Measurements from ENCODE around the gene SUCO. TPM values are rescaled to one million over a fixed set of nuclear protein-coding genes. Genes with fewer than 3 reads are reported as not detected.

The SUCO gene
- polyA plus RNA-seq, 1 donor (not counting 4 experiments of a cell fraction or from before 2014, with no cell fraction given), result 13.8 TPM

GRCh38 chr1:172605641-172606040, 72.7 kb downstream of the SUCO start:
- Histone ChIP-seq H3K79me2 (ENCODE audit: control insufficient read depth, insufficient read depth, low read length) (no peaks in the 10 kb centered on the region), H3K4me1 (ENCODE audit: control insufficient read depth, extremely low read depth, insufficient read depth, low read length) (peaks cover 5% of the 10 kb centered on the region), H3K4me3 (ENCODE audit: control insufficient read depth in 2 of 3, extremely low read depth in 1 of 3, insufficient read depth in 2 of 3, low read depth in 1 of 3, low read length in 3 of 3) (no peak overlapping the region), H3K9me1 (ENCODE audit: control insufficient read depth, extremely low read depth, insufficient read depth, low read length) (no peaks in the 10 kb centered on the region), H3K27me3 (ENCODE audit: control insufficient read depth, extremely low read depth, insufficient read depth, low read length) (no peaks in the 10 kb centered on the region), H3K9ac (ENCODE audit: control insufficient read depth, extremely low read depth, insufficient read depth, low read length) (no peak overlapping the region), H3K9me3 (ENCODE audit: control insufficient read depth, low read depth, low read length) (no peaks in the 10 kb centered on the region), H4K20me1 (ENCODE audit: control insufficient read depth, extremely low read depth, insufficient read depth, low read length) (no peaks in the 10 kb centered on the region), H3K27ac (ENCODE audit: control insufficient read depth, insufficient read depth, low read length) (no peak overlapping the region), H3K4me2 (ENCODE audit: control insufficient read depth, extremely low read depth, insufficient read depth, low read depth, low read length) (no peak overlapping the region), H3K36me3 (ENCODE audit: control insufficient read depth in 2 of 2, extremely low read depth in 1 of 2, insufficient read depth in 2 of 2, low read length in 2 of 2) (peaks cover 0 to 6% of the 10 kb centered on the region in 2 experiments), H2AFZ (ENCODE audit: control insufficient read depth, low read length) (no peak overlapping the region)
- TF ChIP-seq CTCF (optimal IDR thresholded peaks at IDR 0.05 in 1 of 3, IDR thresholded peaks at IDR 0.05 in 1 of 3, conservative IDR thresholded peaks at IDR 0.05 in 1 of 3; ENCODE audit: extremely low read depth in 1 of 3, insufficient read depth in 2 of 3, low read length in 3 of 3), result no peak
- TF ChIP-seq EZH2 (IDR thresholded peaks at IDR 0.05; ENCODE audit: low read length), result no peak
- dilution Hi-C loops (cut with MboI; ENCODE audit: extremely low pct_ligation_motif_present, low sequenced_read_pairs), result loop anchor here (25.0 kb wide), 1 partner anchor 107 kb away; no protein-coding TSS in a partner anchor
- no peak for DNase-seq (ENCODE audit: low read depth, low spot score)
- FAIRE-seq, result no peak

- no peak overlapping the region for H3K9ac ChIP-seq (ENCODE audit: control insufficient read depth, extremely low read depth, insufficient read depth, low read length)
- no peaks in the 10 kb centered on the region for H4K20me1 ChIP-seq (ENCODE audit: control insufficient read depth, extremely low read depth, insufficient read depth, low read length)
- peaks cover 5% of the 10 kb centered on the region for H3K4me1 ChIP-seq (ENCODE audit: control insufficient read depth, extremely low read depth, insufficient read depth, low read length)
- TF ChIP-seq CTCF (optimal IDR thresholded peaks at IDR 0.05 in 1 of 3, IDR thresholded peaks at IDR 0.05 in 1 of 3, conservative IDR thresholded peaks at IDR 0.05 in 1 of 3; ENCODE audit: extremely low read depth in 1 of 3, insufficient read depth in 2 of 3, low read length in 3 of 3) (no peak), EZH2 (IDR thresholded peaks at IDR 0.05; ENCODE audit: low read length) (no peak)
- H2AFZ ChIP-seq (ENCODE audit: control insufficient read depth, low read length), result no peak overlapping the region
- no peak overlapping the region for H3K4me2 ChIP-seq (ENCODE audit: control insufficient read depth, extremely low read depth, insufficient read depth, low read depth, low read length)
- no peaks in the 10 kb centered on the region for H3K9me3 ChIP-seq (ENCODE audit: control insufficient read depth, low read depth, low read length)
- H3K27ac ChIP-seq (ENCODE audit: control insufficient read depth, insufficient read depth, low read length), result no peak overlapping the region
- peaks cover 0 to 5% of the 10 kb centered on the region in 2 experiments for H3K36me3 ChIP-seq (ENCODE audit: control insufficient read depth in 2 of 2, extremely low read depth in 1 of 2, insufficient read depth in 2 of 2, low read length in 2 of 2)
- no peak overlapping the region for H3K4me3 ChIP-seq (ENCODE audit: control insufficient read depth in 2 of 3, extremely low read depth in 1 of 3, insufficient read depth in 2 of 3, low read depth in 1 of 3, low read length in 3 of 3)
- H3K9me1 ChIP-seq (ENCODE audit: control insufficient read depth, extremely low read depth, insufficient read depth, low read length), result no peaks in the 10 kb centered on the region
- no peaks in the 10 kb centered on the region for H3K79me2 ChIP-seq (ENCODE audit: control insufficient read depth, insufficient read depth, low read length)
- no peak for FAIRE-seq
- dilution Hi-C loops (cut with MboI; ENCODE audit: extremely low pct_ligation_motif_present, low sequenced_read_pairs), result loop anchor here (25.0 kb wide), 1 partner anchor 105 kb away; no protein-coding TSS in a partner anchor
- DNase-seq (ENCODE audit: low read depth, low spot score), result no peak
- H3K27me3 ChIP-seq (ENCODE audit: control insufficient read depth, extremely low read depth, insufficient read depth, low read length), result no peaks in the 10 kb centered on the region
Observed at GRCh38 chr1:172607145-172607544, 74.2 kb downstream of the SUCO start.

All from keratinocyte (primary cell).